ENCODE results near the gene RNF151. TPM values are rescaled to one million over a fixed set of nuclear protein-coding genes. Genes with fewer than 3 reads are reported as not detected.

The RNF151 gene
- total RNA-seq, 1 donor from 2014 or later = not detected

- DNase-seq (ENCODE audit: low spot score in 2 of 2, unreplicated experiment in 2 of 2) = no peak
Measured at GRCh38 chr16:1920727-1921171, 45.9 kb upstream of the RNF151 start.

GRCh38 chr16:1922357-1922756 is 44.3 kb upstream of the RNF151 start:
- Mint-ChIP-seq H3K27ac (no peak overlapping the region), H3K4me3 (no peak overlapping the region), H3K36me3 (no peaks in the 10 kb centered on the region), H3K4me1 (peaks cover 36% of the 10 kb centered on the region), H3K9me3 (no peaks in the 10 kb centered on the region), H3K27me3 (ENCODE audit: low read depth) (peaks cover 55% of the 10 kb centered on the region)
- no peak for TF ChIP-seq CTCF (IDR thresholded peaks at IDR 0.05; ENCODE audit: unreplicated experiment)
- DNase-seq (ENCODE audit: low spot score in 2 of 2, unreplicated experiment in 2 of 2) = no peak

More at GRCh38 chr16:1920727-1921171, 45.9 kb upstream of the RNF151 start:
- H3K36me3 Mint-ChIP-seq = no peaks in the 10 kb centered on the region
- H3K4me3 Mint-ChIP-seq = no peak overlapping the region
- H3K9me3 Mint-ChIP-seq = no peaks in the 10 kb centered on the region
- H3K27me3 Mint-ChIP-seq (ENCODE audit: low read depth) = peaks cover 71% of the 10 kb centered on the region
- TF ChIP-seq CTCF (IDR thresholded peaks at IDR 0.05; ENCODE audit: unreplicated experiment) = no peak
- peaks cover 30% of the 10 kb centered on the region for H3K4me1 Mint-ChIP-seq
- no peak overlapping the region for H3K27ac Mint-ChIP-seq

DNA sequence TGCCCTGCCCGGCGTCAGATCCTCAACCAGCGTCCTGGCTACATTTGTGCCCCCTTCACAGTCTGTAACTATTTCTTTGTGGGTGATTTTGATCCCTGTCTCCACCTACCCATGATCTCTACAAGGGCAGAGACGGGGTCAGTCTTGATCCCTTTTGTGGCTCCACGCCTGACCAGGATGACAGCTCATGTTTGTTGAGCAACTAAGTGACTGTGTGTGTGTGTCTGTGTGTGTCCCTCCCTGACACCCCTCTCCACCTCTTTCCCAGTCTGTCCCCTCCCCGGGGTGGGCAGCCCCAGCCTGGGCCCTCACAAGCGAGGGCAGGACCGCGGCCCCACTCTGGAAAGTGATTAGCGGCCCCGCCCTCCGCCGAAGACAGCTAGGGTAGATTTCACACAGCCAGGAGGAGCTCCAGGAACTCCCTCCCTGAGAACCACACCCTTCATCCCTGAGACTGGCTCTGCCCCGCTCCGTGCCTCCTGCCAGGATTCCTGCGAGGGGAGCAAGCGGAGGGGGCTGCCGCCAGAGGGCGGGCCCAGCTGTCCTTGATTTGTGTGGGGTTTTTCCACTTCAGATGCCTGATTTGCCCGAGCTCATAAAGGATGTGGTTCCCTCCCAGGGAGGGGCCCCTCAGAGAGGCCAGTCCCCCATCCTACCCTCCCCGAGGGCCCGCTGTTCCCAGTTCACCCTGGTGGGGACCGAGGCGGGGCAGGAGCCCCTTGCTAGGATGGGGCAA is 43.2 kb upstream of the RNF151 start:
- DNase-seq (ENCODE audit: low spot score in 2 of 2, unreplicated experiment in 2 of 2) = peak; percentile 64 to 80
- H3K9me3 Mint-ChIP-seq = no peaks in the 10 kb centered on the region
- H3K36me3 Mint-ChIP-seq = no peaks in the 10 kb centered on the region
- no peak overlapping the region for H3K27ac Mint-ChIP-seq
- H3K4me1 Mint-ChIP-seq = peaks cover 38% of the 10 kb centered on the region
- TF ChIP-seq CTCF (IDR thresholded peaks at IDR 0.05; ENCODE audit: unreplicated experiment) = peak; percentile 66
- peaks cover 49% of the 10 kb centered on the region for H3K27me3 Mint-ChIP-seq (ENCODE audit: low read depth)
- no peak overlapping the region for H3K4me3 Mint-ChIP-seq

GRCh38 chr16:1924095-1924494 is 42.6 kb upstream of the RNF151 start:
- Mint-ChIP-seq H3K4me1 (peaks cover 40% of the 10 kb centered on the region), H3K36me3 (no peaks in the 10 kb centered on the region), H3K27ac (no peak overlapping the region), H3K27me3 (ENCODE audit: low read depth) (peaks cover 43% of the 10 kb centered on the region), H3K4me3 (no peak overlapping the region), H3K9me3 (no peaks in the 10 kb centered on the region)
- no peak for DNase-seq (ENCODE audit: low spot score in 2 of 2, unreplicated experiment in 2 of 2)
- TF ChIP-seq CTCF (IDR thresholded peaks at IDR 0.05; ENCODE audit: unreplicated experiment) = no peak

DNA sequence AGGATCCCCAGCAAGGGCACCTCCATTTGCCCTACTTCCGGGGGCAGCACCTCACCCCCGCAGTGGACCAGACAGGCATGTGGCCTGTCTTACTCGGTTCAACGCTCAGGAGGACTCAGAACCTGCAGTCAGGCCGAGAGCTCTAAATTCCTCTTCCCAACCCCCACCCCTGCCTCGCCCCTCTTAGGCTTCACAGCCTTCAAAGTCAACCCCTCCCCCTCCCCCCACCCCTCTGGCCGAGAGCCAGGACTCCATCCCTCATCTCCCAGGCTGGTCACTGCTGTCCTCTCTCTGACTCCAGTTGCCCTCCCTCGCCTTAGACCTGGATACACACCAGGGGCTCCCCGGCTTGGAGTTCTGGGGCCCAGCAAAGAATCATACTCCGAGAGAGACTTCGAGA is 40.4 kb upstream of the RNF151 start:
- H3K9me3 Mint-ChIP-seq = no peaks in the 10 kb centered on the region
- H3K4me3 Mint-ChIP-seq = no peak overlapping the region
- H3K36me3 Mint-ChIP-seq = no peaks in the 10 kb centered on the region
- H3K27me3 Mint-ChIP-seq (ENCODE audit: low read depth) = peaks cover 27% of the 10 kb centered on the region
- DNase-seq (ENCODE audit: low spot score in 2 of 2, unreplicated experiment in 2 of 2) = no peak
- H3K4me1 Mint-ChIP-seq = peaks cover 37% of the 10 kb centered on the region
- H3K27ac Mint-ChIP-seq = peak overlapping the region; percentile 47
- TF ChIP-seq CTCF (IDR thresholded peaks at IDR 0.05; ENCODE audit: unreplicated experiment) = no peak
